HEK293 (cell line): ENCODE data around the gene CEP41.

Experiments used
- CTCF ChIA-PET: fragments of 350-600 bp; formaldehyde crosslinking; extraction: SDS; loops from one replicate; lab custom pipeline; 2021; ENCODE audit warnings: antibody characterized with exemption; lab: Yijun Ruan, JAX
- POLR2A ChIA-PET: fragments of 300-600 bp; formaldehyde crosslinking; extraction: SDS; loops from one replicate; lab custom pipeline; 2020; ENCODE audit warnings: antibody characterized with exemption, inconsistent platforms; lab: Yijun Ruan, JAX
- H3K27ac ChIP-seq: fragments of 200-500 bp; sonication (Bioruptor generic); 2 replicates; pipeline ENCODE4 v1.5.1; 2014; ENCODE audit warnings: low read depth, low read length, control low read depth, inconsistent platforms; ENCODE audit errors: extremely low read depth
- H3K36me3 ChIP-seq, 2 experiments: fragments of 200-500 bp in 1 of 2; sonication (Bioruptor generic) in 1 of 2; 1 replicate in 1 of 2; 2 replicates in 1 of 2; pipeline ENCODE4 v1.5.1; 2014 to 2017; ENCODE audit warnings: inconsistent platforms in 2 of 2, low read length in 2 of 2; ENCODE audit not compliant: control insufficient read depth in 2 of 2, insufficient read depth in 1 of 2
- H3K4me1 ChIP-seq: fragments of 200-500 bp; sonication (Bioruptor generic); 2 replicates; pipeline ENCODE4 v1.5.1; 2014; ENCODE audit warnings: mild to moderate bottlenecking, low read length, inconsistent platforms; ENCODE audit not compliant: control insufficient read depth, insufficient read depth
- H3K4me3 ChIP-seq: 2 replicates; pipeline ENCODE4 v1.5.1; 2011; ENCODE audit warnings: low read depth, mild to moderate bottlenecking, control low read depth, low read length, moderate library complexity
- H3K9me3 ChIP-seq: fragments of 200-500 bp; sonication (Bioruptor generic); 2 replicates; pipeline ENCODE4 v1.5.1; 2014; ENCODE audit warnings: low read depth, low read length, inconsistent platforms; ENCODE audit not compliant: control insufficient read depth, insufficient read depth
- FEZF1 ChIP-seq: fragments of 450-650 bp; formaldehyde crosslinking; IDR thresholded peaks from 2 replicates; pipeline ENCODE4 v1.5.1; 2016; ENCODE audit warnings: missing biosample characterization, missing genetic modification characterization
- GFI1B ChIP-seq: fragments of 450-650 bp; formaldehyde crosslinking; IDR thresholded peaks from 2 replicates; pipeline ENCODE4 v1.5.1; 2016; ENCODE audit warnings: missing biosample characterization, missing genetic modification characterization
- GLI2 ChIP-seq: fragments of 450-650 bp; formaldehyde crosslinking; IDR thresholded peaks from 2 replicates; pipeline ENCODE4; 2017; ENCODE audit warnings: missing biosample characterization, missing genetic modification characterization, low read depth, borderline replicate concordance
- KLF17 ChIP-seq: fragments of 450-650 bp; formaldehyde crosslinking; IDR thresholded peaks from 2 replicates; pipeline ENCODE4 v1.5.1; 2016; ENCODE audit warnings: missing biosample characterization, missing genetic modification characterization
- SP7 ChIP-seq: fragments of 450-650 bp; formaldehyde crosslinking; IDR thresholded peaks from 2 replicates; pipeline ENCODE4 v1.5.1; 2016; ENCODE audit warnings: missing biosample characterization, missing genetic modification characterization
- TRIM28 ChIP-seq: IDR thresholded peaks from 2 replicates; pipeline ENCODE4 v1.6.1; 2011; ENCODE audit warnings: low read length, control low read depth, borderline replicate concordance
- WT1 ChIP-seq: fragments of 450-650 bp; formaldehyde crosslinking; IDR thresholded peaks from 2 replicates; pipeline ENCODE4 v1.5.1; 2016; ENCODE audit warnings: missing biosample characterization, missing genetic modification characterization
- ZBTB17 ChIP-seq: fragments of 450-650 bp; formaldehyde crosslinking; IDR thresholded peaks from 2 replicates; pipeline ENCODE4 v1.5.1; 2016; ENCODE audit warnings: missing biosample characterization, missing genetic modification characterization
- ZNF16 ChIP-seq: fragments of 450-650 bp; formaldehyde crosslinking; IDR thresholded peaks from 2 replicates; pipeline ENCODE4 v1.5.1; 2016; ENCODE audit warnings: low read depth, missing biosample characterization, missing genetic modification characterization
- ZNF174 ChIP-seq: fragments of 450-650 bp; formaldehyde crosslinking; IDR thresholded peaks from 2 replicates; pipeline ENCODE4 v1.5.0; 2017; ENCODE audit warnings: missing biosample characterization, mild to moderate bottlenecking, missing genetic modification characterization
- ZNF184 ChIP-seq: fragments of 450-650 bp; IDR thresholded peaks from 2 replicates; pipeline ENCODE4 v1.5.1; 2018; ENCODE audit warnings: missing biosample characterization, mild to moderate bottlenecking, missing genetic modification characterization
- ZNF280D ChIP-seq: fragments of 450-650 bp; formaldehyde crosslinking; IDR thresholded peaks from 2 replicates; pipeline ENCODE4 v1.5.1; 2016; ENCODE audit warnings: missing biosample characterization, missing genetic modification characterization
- ZNF580 ChIP-seq: fragments of 450-650 bp; formaldehyde crosslinking; IDR thresholded peaks from 2 replicates; pipeline ENCODE4 v1.5.1; 2016; ENCODE audit warnings: missing biosample characterization, missing genetic modification characterization
- ZNF610 ChIP-seq: fragments of 450-650 bp; formaldehyde crosslinking; IDR thresholded peaks from 2 replicates; pipeline ENCODE4 v1.5.1; 2016; ENCODE audit warnings: missing biosample characterization, missing genetic modification characterization, borderline replicate concordance
- ZNF629 ChIP-seq: fragments of 450-650 bp; formaldehyde crosslinking; IDR thresholded peaks from 2 replicates; pipeline ENCODE4 v1.5.1; 2017; ENCODE audit warnings: missing biosample characterization, missing genetic modification characterization
- ZNF747 ChIP-seq: fragments of 450-650 bp; formaldehyde crosslinking; IDR thresholded peaks from 2 replicates; pipeline ENCODE4 v1.5.1; 2016; ENCODE audit warnings: missing biosample characterization, missing genetic modification characterization
- ZNF791 ChIP-seq: fragments of 450-650 bp; formaldehyde crosslinking; IDR thresholded peaks from 2 replicates; pipeline ENCODE4 v1.5.1; 2016; ENCODE audit warnings: missing biosample characterization, missing genetic modification characterization
- ZSCAN30 ChIP-seq: fragments of 450-650 bp; IDR thresholded peaks from 2 replicates; pipeline ENCODE4 v1.5.1; 2018; ENCODE audit warnings: missing biosample characterization, mild to moderate bottlenecking, missing genetic modification characterization, moderate library complexity

Gene CEP41

GRCh38 chr7:130420943-130421578, 19.8 kb downstream of the CEP41 start:
- ChIA-PET CTCF (no interaction called here), POLR2A (interaction anchor here (0.5 kb wide), 1 partner anchor 351 kb away, joined by 5 read pairs; the partner anchor contains the start of gene KLHDC10)
- Histone ChIP-seq H3K36me3 (no peaks in the 10 kb centered on the region), H3K4me3 (no peak overlapping the region), H3K9me3 (no peaks in the 10 kb centered on the region), H3K27ac (no peak overlapping the region), H3K4me1 (no peaks in the 10 kb centered on the region)
- no peak for TF ChIP-seq GFI1B (tag by site-specific recombination)
- no peak for TF ChIP-seq ZNF580 (tag by site-specific recombination)
- no peak for TF ChIP-seq KLF17 (tag by site-specific recombination)
- no peak for TF ChIP-seq WT1
- TF ChIP-seq ZNF610 (tag by site-specific recombination): no peak
- no peak for TF ChIP-seq ZNF184
- no peak for TF ChIP-seq ZNF174 (tag by site-specific recombination)
- no peak for TF ChIP-seq GLI2
- TF ChIP-seq SP7 (tag by site-specific recombination): no peak
- TF ChIP-seq ZNF747: no peak

GRCh38 chr7:130419658-130420057, 21.2 kb downstream of the CEP41 start:
- no peaks in the 10 kb centered on the region for H3K9me3 ChIP-seq
- POLR2A ChIA-PET: no interaction called here
- CTCF ChIA-PET: interaction anchor here (0.7 kb wide), 2 partner anchors 79 to 179 kb away, joined by 3 read pairs; no protein-coding TSS in a partner anchor
- H3K4me1 ChIP-seq: no peaks in the 10 kb centered on the region
- H3K36me3 ChIP-seq: no peaks in the 10 kb centered on the region
- H3K27ac ChIP-seq: no peak overlapping the region
- no peak overlapping the region for H3K4me3 ChIP-seq
- TF ChIP-seq SP7 (tag by site-specific recombination) (0 out of 2 replicates have a peak, but pooled peaks have one; percentile 22), ZBTB17 (tag by site-specific recombination) (0 out of 2 replicates have a peak, but pooled peaks have one; percentile 17), TRIM28 (no peak), ZSCAN30 (no peak)
- TF ChIP-seq, all 188 proteins: peak for 2

GRCh38 chr7:130418306-130418705, 22.5 kb downstream of the CEP41 start:
- Histone ChIP-seq H3K36me3 (no peaks in the 10 kb centered on the region), H3K4me3 (no peak overlapping the region), H3K9me3 (no peaks in the 10 kb centered on the region)
- ChIA-PET POLR2A (no interaction called here), CTCF (no interaction called here)
- TF ChIP-seq ZNF16 (tag by site-specific recombination): no peak
- TF ChIP-seq ZNF280D (tag by site-specific recombination): no peak
- no peak for TF ChIP-seq TRIM28
- no peak for TF ChIP-seq ZNF791 (tag by site-specific recombination)
- TF ChIP-seq ZNF629 (tag by site-specific recombination): no peak
- no peak for TF ChIP-seq FEZF1 (tag by site-specific recombination)
- TF ChIP-seq, all 188 proteins: peak for 0
- no peaks in the 10 kb centered on the region for H3K4me1 ChIP-seq
- H3K27ac ChIP-seq: no peak overlapping the region
